ENCODE results near the gene TOR2A.

The TOR2A gene

GRCh38 chr9:127732444-127732843, 2.6 kb downstream of the TOR2A start:
- Histone ChIP-seq H3K4me1 (ENCODE audit: low read length) (peaks cover 24% of the 10 kb centered on the region), H2AFZ (ENCODE audit: low read length) (no peak overlapping the region), H3K36me3 (replicated peaks; ENCODE audit: insufficient read depth, low read length) (no peaks in the 10 kb centered on the region), H3K9me3 (replicated peaks; ENCODE audit: insufficient read depth, low read length) (no peaks in the 10 kb centered on the region), H3K27ac (ENCODE audit: low read length) (no peak overlapping the region), H3K4me3 (ENCODE audit: low read length) (no peak overlapping the region), H3K27me3 (replicated peaks; ENCODE audit: insufficient read depth, low read length) (no peaks in the 10 kb centered on the region), H3K79me2 (ENCODE audit: low read length) (peaks cover 11% of the 10 kb centered on the region; the same call in 1 of the 2 replicates), H3K9ac (ENCODE audit: low read length) (no peak overlapping the region), H3K9me2 (replicated peaks; ENCODE audit: insufficient read depth, low read length) (no peaks in the 10 kb centered on the region), H3F3A (ENCODE audit: insufficient read depth, low read length) (peaks cover 15% of the 10 kb centered on the region), H4K20me1 (ENCODE audit: insufficient read depth, low read length) (no peaks in the 10 kb centered on the region), H3K4me2 (ENCODE audit: low read depth, low read length) (no peak overlapping the region)
- no peak for DNase-seq
- TF ChIP-seq EZH2phosphoT487 (IDR thresholded peaks at IDR 0.05; ENCODE audit: low read length) (no peak), EZH2 (optimal IDR thresholded peaks at IDR 0.05; ENCODE audit: low read depth, low read length) (no peak)
- TF ChIP-seq, protein P1, sequence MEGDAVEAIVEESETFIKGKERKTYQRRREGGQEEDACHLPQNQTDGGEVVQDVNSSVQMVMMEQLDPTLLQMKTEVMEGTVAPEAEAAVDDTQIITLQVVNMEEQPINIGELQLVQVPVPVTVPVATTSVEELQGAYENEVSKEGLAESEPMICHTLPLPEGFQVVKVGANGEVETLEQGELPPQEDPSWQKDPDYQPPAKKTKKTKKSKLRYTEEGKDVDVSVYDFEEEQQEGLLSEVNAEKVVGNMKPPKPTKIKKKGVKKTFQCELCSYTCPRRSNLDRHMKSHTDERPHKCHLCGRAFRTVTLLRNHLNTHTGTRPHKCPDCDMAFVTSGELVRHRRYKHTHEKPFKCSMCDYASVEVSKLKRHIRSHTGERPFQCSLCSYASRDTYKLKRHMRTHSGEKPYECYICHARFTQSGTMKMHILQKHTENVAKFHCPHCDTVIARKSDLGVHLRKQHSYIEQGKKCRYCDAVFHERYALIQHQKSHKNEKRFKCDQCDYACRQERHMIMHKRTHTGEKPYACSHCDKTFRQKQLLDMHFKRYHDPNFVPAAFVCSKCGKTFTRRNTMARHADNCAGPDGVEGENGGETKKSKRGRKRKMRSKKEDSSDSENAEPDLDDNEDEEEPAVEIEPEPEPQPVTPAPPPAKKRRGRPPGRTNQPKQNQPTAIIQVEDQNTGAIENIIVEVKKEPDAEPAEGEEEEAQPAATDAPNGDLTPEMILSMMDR (IDR thresholded peaks at IDR 0.05; ENCODE audit: low read length) = no peak

DNA sequence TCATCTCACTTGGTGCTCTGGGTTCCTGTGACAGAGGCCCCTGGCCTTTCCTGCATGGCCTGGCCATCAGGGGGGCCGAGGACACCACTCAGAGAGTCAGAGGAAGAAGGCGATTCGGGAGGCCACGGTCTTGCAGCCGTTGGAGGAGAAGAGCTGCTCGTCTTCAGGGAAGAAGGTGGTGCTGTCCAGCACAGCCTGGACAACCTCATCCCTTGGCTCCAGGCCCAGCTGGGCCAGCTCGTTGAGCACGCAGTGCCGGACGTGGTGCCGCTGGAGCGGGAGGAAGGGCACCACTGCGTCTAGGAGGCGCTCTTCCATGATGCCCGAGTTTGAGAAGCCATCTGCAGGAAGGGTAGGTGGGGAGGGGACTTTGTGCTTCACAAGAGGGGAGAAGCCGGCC, 3.2 kb downstream of the TOR2A start:
- Histone ChIP-seq H3F3A (ENCODE audit: insufficient read depth, low read length) (peaks cover 11% of the 10 kb centered on the region), H3K9ac (ENCODE audit: low read length) (no peak overlapping the region), H3K27ac (ENCODE audit: low read length) (no peak overlapping the region), H3K9me2 (replicated peaks; ENCODE audit: insufficient read depth, low read length) (no peaks in the 10 kb centered on the region), H3K4me2 (ENCODE audit: low read depth, low read length) (no peak overlapping the region), H2AFZ (ENCODE audit: low read length) (no peak overlapping the region), H3K27me3 (replicated peaks; ENCODE audit: insufficient read depth, low read length) (no peaks in the 10 kb centered on the region), H3K4me3 (ENCODE audit: low read length) (no peak overlapping the region), H3K79me2 (ENCODE audit: low read length) (peaks cover 11% of the 10 kb centered on the region; the same call in 1 of the 2 replicates), H3K9me3 (replicated peaks; ENCODE audit: insufficient read depth, low read length) (no peaks in the 10 kb centered on the region), H4K20me1 (ENCODE audit: insufficient read depth, low read length) (no peaks in the 10 kb centered on the region), H3K36me3 (replicated peaks; ENCODE audit: insufficient read depth, low read length) (no peaks in the 10 kb centered on the region), H3K4me1 (ENCODE audit: low read length) (peaks cover 20% of the 10 kb centered on the region)
- no peak for DNase-seq
- no peak for TF ChIP-seq EZH2 (optimal IDR thresholded peaks at IDR 0.05; ENCODE audit: low read depth, low read length)
- no peak for TF ChIP-seq EZH2phosphoT487 (IDR thresholded peaks at IDR 0.05; ENCODE audit: low read length)
- TF ChIP-seq, protein P1 (IDR thresholded peaks at IDR 0.05; ENCODE audit: low read length) = no peak

GRCh38 chr9:127730799-127731410, 4.2 kb downstream of the TOR2A start:
- TF ChIP-seq EZH2phosphoT487 (IDR thresholded peaks at IDR 0.05; ENCODE audit: low read length) (no peak), EZH2 (optimal IDR thresholded peaks at IDR 0.05; ENCODE audit: low read depth, low read length) (no peak)
- TF ChIP-seq, protein P1 (IDR thresholded peaks at IDR 0.05; ENCODE audit: low read length) = no peak
- no peak overlapping the region for H2AFZ ChIP-seq (ENCODE audit: low read length)
- H4K20me1 ChIP-seq (ENCODE audit: insufficient read depth, low read length) = no peaks in the 10 kb centered on the region
- no peaks in the 10 kb centered on the region for H3K36me3 ChIP-seq (replicated peaks; ENCODE audit: insufficient read depth, low read length)
- H3K27ac ChIP-seq (ENCODE audit: low read length) = no peak overlapping the region
- peaks cover 11% of the 10 kb centered on the region; the same call in 1 of the 2 replicates for H3K79me2 ChIP-seq (ENCODE audit: low read length)
- peaks cover 5% of the 10 kb centered on the region for H3F3A ChIP-seq (ENCODE audit: insufficient read depth, low read length)
- peaks cover 13% of the 10 kb centered on the region for H3K4me1 ChIP-seq (ENCODE audit: low read length)
- no peak for DNase-seq
- H3K9ac ChIP-seq (ENCODE audit: low read length) = no peak overlapping the region
- H3K9me2 ChIP-seq (replicated peaks; ENCODE audit: insufficient read depth, low read length) = no peaks in the 10 kb centered on the region
- no peak overlapping the region for H3K4me2 ChIP-seq (ENCODE audit: low read depth, low read length)
- no peak overlapping the region for H3K4me3 ChIP-seq (ENCODE audit: low read length)
- H3K9me3 ChIP-seq (replicated peaks; ENCODE audit: insufficient read depth, low read length) = no peaks in the 10 kb centered on the region
- H3K27me3 ChIP-seq (replicated peaks; ENCODE audit: insufficient read depth, low read length) = no peaks in the 10 kb centered on the region

Data from MM.1S (cell line).